Astrocyte of the cerebellum (primary cell): ENCODE results near the gene DIAPH2.

ENCODE experiments used
- DNase-seq: peaks from one replicate; pipeline ENCODE4 v3.0.0-alpha.2; 2011; ENCODE audit warnings: low read depth
- H3K4me3 ChIP-seq: 2 replicates; pipeline ENCODE4 v1.5.1; 2011; ENCODE audit warnings: mild to moderate bottlenecking, low read depth, low read length, moderate library complexity
- in situ Hi-C: cut with HindIII; loops from 2 replicates; pipeline ENCODE4 v1.10.0; 2017; ENCODE audit warnings: low sequenced_read_pairs
- TF ChIP-seq, protein P1 (sequence below): IDR thresholded peaks from 2 replicates; pipeline ENCODE4 v1.5.1; 2012; ENCODE audit warnings: low read length, low read depth, moderate library complexity, mild to moderate bottlenecking; ENCODE audit errors: missing control alignments

Gene DIAPH2

DNA sequence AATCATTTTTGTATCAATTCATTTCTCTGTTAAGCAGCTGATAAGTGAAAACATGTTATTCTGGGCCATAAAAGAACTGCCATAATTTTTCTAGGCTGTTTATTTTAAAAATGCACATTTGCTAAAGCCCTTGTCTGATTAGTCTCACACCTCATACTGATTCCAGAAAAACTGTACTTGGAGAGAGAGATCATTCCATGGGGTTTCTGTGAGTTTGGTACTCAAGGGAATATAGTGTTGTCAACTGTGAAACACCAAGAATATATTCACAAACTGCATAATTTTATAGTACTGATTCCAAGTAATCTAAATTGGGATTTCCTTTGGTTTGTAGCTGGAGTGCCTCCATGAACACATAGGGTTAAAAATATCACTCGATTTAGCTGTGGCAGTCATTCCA, 746.6 kb downstream of the DIAPH2 start:
- in situ Hi-C loops = no loop called here
- TF ChIP-seq, protein P1, sequence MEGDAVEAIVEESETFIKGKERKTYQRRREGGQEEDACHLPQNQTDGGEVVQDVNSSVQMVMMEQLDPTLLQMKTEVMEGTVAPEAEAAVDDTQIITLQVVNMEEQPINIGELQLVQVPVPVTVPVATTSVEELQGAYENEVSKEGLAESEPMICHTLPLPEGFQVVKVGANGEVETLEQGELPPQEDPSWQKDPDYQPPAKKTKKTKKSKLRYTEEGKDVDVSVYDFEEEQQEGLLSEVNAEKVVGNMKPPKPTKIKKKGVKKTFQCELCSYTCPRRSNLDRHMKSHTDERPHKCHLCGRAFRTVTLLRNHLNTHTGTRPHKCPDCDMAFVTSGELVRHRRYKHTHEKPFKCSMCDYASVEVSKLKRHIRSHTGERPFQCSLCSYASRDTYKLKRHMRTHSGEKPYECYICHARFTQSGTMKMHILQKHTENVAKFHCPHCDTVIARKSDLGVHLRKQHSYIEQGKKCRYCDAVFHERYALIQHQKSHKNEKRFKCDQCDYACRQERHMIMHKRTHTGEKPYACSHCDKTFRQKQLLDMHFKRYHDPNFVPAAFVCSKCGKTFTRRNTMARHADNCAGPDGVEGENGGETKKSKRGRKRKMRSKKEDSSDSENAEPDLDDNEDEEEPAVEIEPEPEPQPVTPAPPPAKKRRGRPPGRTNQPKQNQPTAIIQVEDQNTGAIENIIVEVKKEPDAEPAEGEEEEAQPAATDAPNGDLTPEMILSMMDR = no peak
- no peak for DNase-seq
- no peak overlapping the region for H3K4me3 ChIP-seq

DNA sequence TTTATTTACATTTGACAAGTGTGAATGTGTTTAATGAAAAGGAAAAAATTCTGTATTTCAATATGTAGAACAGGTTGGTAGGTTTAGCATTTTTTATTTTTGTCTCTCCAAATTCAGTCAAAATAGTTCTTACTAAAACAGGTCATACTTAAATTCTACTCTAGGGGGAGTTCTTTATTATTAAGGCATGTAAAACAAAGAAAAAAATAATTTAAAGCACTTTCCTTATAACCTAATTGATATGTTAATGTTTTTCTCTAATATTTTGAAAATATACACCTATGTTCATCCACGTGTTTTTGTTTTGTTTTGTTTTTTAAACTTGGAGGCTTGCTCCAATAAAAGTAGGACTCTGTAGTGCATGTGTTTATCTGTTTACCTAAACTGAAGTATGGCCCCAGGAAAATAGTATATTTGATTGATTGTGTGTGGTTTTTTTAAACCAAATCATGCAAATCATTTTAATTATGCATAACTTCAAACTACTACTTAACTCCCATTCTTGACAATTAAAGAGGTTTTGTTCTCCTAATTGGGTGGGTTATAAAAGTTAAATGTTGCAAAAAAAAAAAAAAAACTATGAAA, 761.7 kb downstream of the DIAPH2 start:
- DNase-seq = no peak
- in situ Hi-C loops = no loop called here
- TF ChIP-seq, protein P1 = no peak
- no peak overlapping the region for H3K4me3 ChIP-seq

DNA sequence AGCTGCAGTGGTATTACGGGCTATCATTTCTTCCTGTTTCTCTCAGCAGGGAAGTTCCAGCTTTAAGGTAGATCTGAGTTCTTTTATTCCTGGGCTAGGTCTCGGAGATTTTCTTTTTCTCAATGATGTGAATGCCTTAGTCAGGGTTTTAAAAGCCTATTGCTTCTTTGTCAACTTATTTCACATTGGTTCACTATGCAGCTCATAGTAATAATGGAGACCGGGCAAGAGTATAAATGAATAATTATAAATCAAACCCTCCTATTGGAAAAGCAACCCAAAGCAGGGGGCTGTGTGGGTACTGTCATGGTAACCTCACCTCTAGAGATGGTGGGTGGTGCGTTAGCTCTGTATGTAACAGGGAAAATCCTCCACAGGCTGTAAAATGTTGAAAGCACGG, 762.7 kb downstream of the DIAPH2 start:
- no peak for DNase-seq
- no peak overlapping the region for H3K4me3 ChIP-seq
- TF ChIP-seq, protein P1 = no peak
- in situ Hi-C loops = no loop called here

DNA sequence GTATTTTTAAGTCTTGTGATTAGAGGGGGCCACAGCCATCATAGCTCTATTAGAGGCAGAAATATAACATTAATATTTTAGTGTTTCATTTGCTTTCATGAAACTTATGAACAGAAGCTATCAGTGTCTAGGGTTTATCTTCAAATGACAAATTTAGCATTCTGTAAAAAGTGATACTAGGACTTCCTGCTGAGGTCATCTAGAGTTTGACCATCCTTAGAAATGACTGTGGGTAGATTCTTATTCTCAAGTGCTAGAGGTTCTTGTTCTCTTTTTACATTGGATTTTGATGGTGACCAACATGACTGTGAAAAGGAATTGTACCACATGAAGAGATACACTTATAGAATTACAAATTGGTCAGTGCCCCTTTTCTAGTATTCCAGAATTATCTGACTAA, 767.6 kb downstream of the DIAPH2 start:
- in situ Hi-C loops = no loop called here
- TF ChIP-seq, protein P1 = no peak

DNA sequence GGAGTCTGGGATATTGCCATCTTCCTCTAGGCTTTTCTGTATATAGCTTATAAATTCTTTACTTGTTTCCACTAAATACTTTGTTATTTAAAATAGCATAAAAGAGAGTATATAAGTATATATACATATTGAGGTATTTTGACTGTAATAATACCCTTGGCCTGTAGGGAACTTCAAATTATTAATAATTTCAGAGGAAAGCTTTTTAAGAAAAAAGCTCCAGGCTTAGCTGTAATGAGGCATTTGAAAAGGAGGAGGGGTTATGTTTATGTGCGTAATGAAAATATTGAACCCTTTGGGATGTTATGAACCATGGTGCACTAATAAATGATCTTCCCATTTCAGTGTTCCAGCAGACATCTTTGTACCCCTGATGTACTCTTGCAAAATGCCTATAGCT, 777.1 kb downstream of the DIAPH2 start:
- TF ChIP-seq, protein P1 = no peak
- in situ Hi-C loops = no loop called here
- DNase-seq = no peak
- no peak overlapping the region for H3K4me3 ChIP-seq

More for the DNA sequence above, 767.6 kb downstream of the DIAPH2 start:
- no peak for DNase-seq
- no peak overlapping the region for H3K4me3 ChIP-seq

DNA sequence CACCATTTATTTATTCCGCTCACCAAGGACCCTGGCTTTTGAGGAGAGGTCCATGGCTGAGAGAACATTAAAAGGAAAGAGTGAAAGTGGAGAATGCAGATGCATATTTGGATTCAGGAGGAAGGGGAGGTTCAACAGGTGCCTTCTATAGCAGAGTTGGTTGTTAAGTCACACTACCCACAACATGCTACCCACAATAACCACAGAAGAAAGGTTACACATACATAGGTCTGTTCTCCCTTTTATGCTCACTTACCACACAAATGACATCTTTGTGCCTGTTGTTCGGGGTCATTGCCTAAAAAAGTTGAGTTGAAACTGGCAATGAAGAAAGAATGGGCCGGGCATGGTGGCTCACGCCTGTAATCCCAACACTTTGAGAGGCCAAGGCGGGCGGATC, 786.4 kb downstream of the DIAPH2 start:
- TF ChIP-seq, protein P1 = no peak
- DNase-seq = no peak
- H3K4me3 ChIP-seq = no peak overlapping the region
- in situ Hi-C loops = no loop called here

DNA sequence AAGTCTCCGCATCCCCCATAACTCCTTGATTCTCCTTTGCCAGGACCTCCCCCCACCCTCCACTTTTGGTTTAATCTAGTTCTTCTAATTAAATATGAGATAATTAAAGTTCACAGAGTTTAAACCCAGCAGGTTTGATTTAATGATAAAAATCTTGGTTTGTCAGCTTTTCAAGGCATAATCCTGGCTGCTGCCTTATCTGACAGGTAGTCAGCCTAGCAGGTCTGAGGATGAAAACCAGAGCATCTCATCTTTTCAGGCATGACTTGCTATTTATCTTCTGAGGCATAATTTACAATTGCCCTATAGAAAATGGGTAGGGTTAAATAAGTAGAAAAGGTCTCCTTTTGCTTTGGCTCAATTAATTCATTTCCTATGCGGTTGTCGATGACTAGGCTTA, 790.3 kb downstream of the DIAPH2 start:
- TF ChIP-seq, protein P1 = no peak
- in situ Hi-C loops = no loop called here
- DNase-seq = no peak
- H3K4me3 ChIP-seq = no peak overlapping the region
